ENCODE measurements around the gene ZNF569. TPM values are rescaled to one million over a fixed set of nuclear protein-coding genes. Genes with fewer than 3 reads are reported as not detected.

ZNF569 gene
- total and polyA plus RNA-seq, 2 donors (not counting 1 experiment from before 2014, with no cell fraction given) = 3.4 to 13.9 TPM

DNA sequence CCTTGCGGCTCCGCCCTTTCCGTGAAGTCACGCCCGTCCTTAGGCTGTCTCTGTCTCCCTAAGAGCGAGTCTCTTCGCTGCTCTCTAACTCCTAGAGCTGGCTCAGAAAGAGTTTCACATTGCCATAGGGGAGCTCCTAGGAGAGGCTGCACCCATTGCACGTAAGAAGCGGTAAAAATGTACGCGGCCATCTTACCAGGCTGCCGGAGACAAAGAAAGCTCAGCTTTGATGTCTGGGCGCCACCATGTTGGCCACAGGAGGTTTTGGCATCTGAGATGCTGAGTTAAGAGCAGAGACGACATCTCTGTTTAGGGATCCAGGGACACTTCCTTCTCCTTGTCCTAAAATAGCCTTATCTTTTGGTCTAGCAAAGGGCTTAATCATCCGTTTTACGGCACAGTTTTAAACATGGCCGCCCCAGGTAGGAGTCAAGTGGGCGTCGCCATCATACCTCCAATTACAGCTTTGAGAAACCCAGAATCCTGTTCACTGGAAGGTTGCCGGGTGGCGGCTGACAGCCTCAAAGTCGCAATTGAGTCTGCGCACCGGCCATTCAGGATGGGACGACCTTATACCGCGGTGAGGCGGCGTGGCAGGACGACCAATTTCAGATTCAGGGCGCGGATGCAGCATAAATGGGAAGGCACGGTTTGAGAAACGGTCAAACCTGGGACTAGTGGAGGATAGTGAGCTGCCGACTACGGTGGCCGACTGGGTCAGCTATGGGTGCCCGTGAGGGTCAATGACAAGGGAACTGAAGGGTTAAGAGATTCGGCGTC, 39.3 kb upstream of the ZNF569 start, which contains the start of gene ZNF793:
Gene ZNF793, plus strand, starts transcription at position 553 of the 780 bp plus-strand sequence. CDS start 16,501 bp downstream, outside the sequence.
- Histone ChIP-seq H3K4me3 (ENCODE audit: control extremely low read depth in 1 of 5, extremely low read depth in 1 of 5, insufficient read depth in 1 of 5, low read depth in 2 of 5, low read length in 4 of 5) (peak within 1 kb of the TSS; percentile 63 to 99 (median 83)), H3K27me3 (replicated peaks in 1 of 4; ENCODE audit: control extremely low read depth in 1 of 4, control insufficient read depth in 3 of 4, insufficient read depth in 4 of 4, low read length in 3 of 4) (no peaks in the 10 kb centered on the region), H3K79me2 (ENCODE audit: control insufficient read depth, insufficient read depth, low read length) (no peaks in the 10 kb centered on the region), H2AFZ (ENCODE audit: insufficient read depth, low read depth, low read length, poor library complexity, severe bottlenecking) (peak within 1 kb of the TSS; percentile 89), H3K9me3 (ENCODE audit: control extremely low read depth in 1 of 3, control insufficient read depth in 2 of 3, insufficient read depth in 1 of 3, low read length in 2 of 3) (peaks cover 6 to 26% (median 10%) of the 10 kb centered on the region in 3 donors), H4K20me1 (ENCODE audit: control insufficient read depth, insufficient read depth, low read length, poor library complexity, severe bottlenecking) (no peaks in the 10 kb centered on the region), H3K4me1 (ENCODE audit: control insufficient read depth in 2 of 2, insufficient read depth in 2 of 2, low read length in 2 of 2) (peaks cover 14 to 16% of the 10 kb centered on the region in 2 donors), H3K4me2 (replicated peaks; ENCODE audit: low read depth, low read length, poor library complexity, severe bottlenecking) (peak within 1 kb of the TSS; percentile 82), H3K9ac (ENCODE audit: low read length) (peak within 1 kb of the TSS; percentile 79), H3K27ac (ENCODE audit: low read length in 2 of 2) (peak within 1 kb of the TSS; percentile 91 to 92), H3K36me3 (replicated peaks in 1 of 2; ENCODE audit: control extremely low read depth in 1 of 2, control insufficient read depth in 1 of 2, extremely low read depth in 1 of 2, insufficient read depth in 2 of 2, low read length in 1 of 2) (peaks cover 0 to 5% of the 10 kb centered on the region in 2 experiments)
- H3K27ac Mint-ChIP-seq = no peak within 1 kb of the TSS
- H3K4me3 Mint-ChIP-seq = no peak within 1 kb of the TSS
- POLR2A ChIA-PET = interaction anchor here (0.6 to 2.1 kb wide), 8 partner anchors 38 to 1368 kb away, joined by 3 to 23 read pairs (median 4); partner anchors contain the start of genes ZNF527, ZNF540, ZNF569 and ZNF570
- CTCF ChIA-PET = interaction anchor here (1.0 to 1.5 kb wide), 3 partner anchors 39 to 136 kb away, joined by 3 to 5 read pairs (median 4); partner anchors contain the start of gene ZNF569
- 2% methylated on average over 40 of the region's 40 CpGs for WGBS (ENCODE audit: insufficient coverage)
- intact Hi-C loops (cut with micrococcal nuclease) = loop anchor here (1.0 to 10.0 kb wide), 9 partner anchors 37 to 528 kb away; partner anchors contain the start of genes ZFP30, ZNF420, ZNF527 and ZNF540
- ATAC-seq (ENCODE audit: low read depth) (peak; percentile 85), DNase-seq (peak; percentile 92)
- H3K27me3 Mint-ChIP-seq = no peaks in the 10 kb centered on the region
- H3K9me3 Mint-ChIP-seq (ENCODE audit: insufficient read depth) = peaks cover 10% of the 10 kb centered on the region
- H3K4me1 Mint-ChIP-seq = peaks cover 2% of the 10 kb centered on the region
- TF ChIP-seq, protein P1, sequence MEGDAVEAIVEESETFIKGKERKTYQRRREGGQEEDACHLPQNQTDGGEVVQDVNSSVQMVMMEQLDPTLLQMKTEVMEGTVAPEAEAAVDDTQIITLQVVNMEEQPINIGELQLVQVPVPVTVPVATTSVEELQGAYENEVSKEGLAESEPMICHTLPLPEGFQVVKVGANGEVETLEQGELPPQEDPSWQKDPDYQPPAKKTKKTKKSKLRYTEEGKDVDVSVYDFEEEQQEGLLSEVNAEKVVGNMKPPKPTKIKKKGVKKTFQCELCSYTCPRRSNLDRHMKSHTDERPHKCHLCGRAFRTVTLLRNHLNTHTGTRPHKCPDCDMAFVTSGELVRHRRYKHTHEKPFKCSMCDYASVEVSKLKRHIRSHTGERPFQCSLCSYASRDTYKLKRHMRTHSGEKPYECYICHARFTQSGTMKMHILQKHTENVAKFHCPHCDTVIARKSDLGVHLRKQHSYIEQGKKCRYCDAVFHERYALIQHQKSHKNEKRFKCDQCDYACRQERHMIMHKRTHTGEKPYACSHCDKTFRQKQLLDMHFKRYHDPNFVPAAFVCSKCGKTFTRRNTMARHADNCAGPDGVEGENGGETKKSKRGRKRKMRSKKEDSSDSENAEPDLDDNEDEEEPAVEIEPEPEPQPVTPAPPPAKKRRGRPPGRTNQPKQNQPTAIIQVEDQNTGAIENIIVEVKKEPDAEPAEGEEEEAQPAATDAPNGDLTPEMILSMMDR (IDR thresholded peaks at IDR 0.05) = no peak
- no peak for TF ChIP-seq EZH2 (IDR thresholded peaks at IDR 0.05; ENCODE audit: borderline replicate concordance, insufficient read depth, low read depth, low read length, poor library complexity, severe bottlenecking)

All from B cell (primary cell).